OCI-LY1 (cell line): ENCODE results near the gene BCL2.

ENCODE experiments used
- H2AFZ ChIP-seq: fragments of 200-600 bp; sonication (generic), shearing (Covaris generic); 2 replicates; pipeline ENCODE4 v1.6.0; 2014; ENCODE audit warnings: antibody characterized with exemption, mild to moderate bottlenecking, low read length
- H3F3A ChIP-seq: fragments of 200-600 bp; sonication (generic), shearing (Covaris generic); 2 replicates; pipeline ENCODE4 v1.6.0; 2014; ENCODE audit warnings: mild to moderate bottlenecking, antibody characterized with exemption, low read length, moderate library complexity; ENCODE audit not compliant: insufficient read depth
- H3K27ac ChIP-seq: fragments of 200-600 bp; sonication (generic); 2 replicates; pipeline ENCODE4 v1.5.1; 2014; ENCODE audit warnings: low read length, mixed run types, mild to moderate bottlenecking, low read depth; ENCODE audit not compliant: poor library complexity, severe bottlenecking
- H3K27me3 ChIP-seq: fragments of 200-600 bp; sonication (generic); 2 replicates; pipeline ENCODE4 v1.6.0; 2014; ENCODE audit warnings: antibody characterized with exemption, mild to moderate bottlenecking, low read length, moderate library complexity; ENCODE audit not compliant: insufficient read depth
- H3K36me3 ChIP-seq: fragments of 200-600 bp; sonication (generic); 2 replicates; pipeline ENCODE4 v1.6.1; 2014; ENCODE audit warnings: mild to moderate bottlenecking, antibody characterized with exemption, low read length, moderate library complexity, mixed read lengths; ENCODE audit not compliant: insufficient read depth
- H3K4me1 ChIP-seq: fragments of 200-600 bp; sonication (generic); 2 replicates; pipeline ENCODE4 v1.5.1; 2014; ENCODE audit warnings: mild to moderate bottlenecking, low read length, moderate library complexity; ENCODE audit not compliant: insufficient read depth, severe bottlenecking
- H3K4me2 ChIP-seq: fragments of 200-600 bp; sonication (generic), shearing (Covaris generic); 2 replicates; pipeline ENCODE4 v1.6.1; 2014; ENCODE audit warnings: low read length
- H3K4me3 ChIP-seq: fragments of 200-600 bp; sonication (generic); 2 replicates; pipeline ENCODE4 v1.5.1; 2014; ENCODE audit warnings: low read length, low read depth, mild to moderate bottlenecking, mixed read lengths; ENCODE audit not compliant: poor library complexity, severe bottlenecking
- H3K79me2 ChIP-seq: fragments of 200-600 bp; shearing (Covaris generic); 2 replicates; pipeline ENCODE4 v1.6.1; 2016; ENCODE audit warnings: mixed run types, low read length, mixed read lengths; ENCODE audit not compliant: insufficient read depth
- H3K9ac ChIP-seq: fragments of 200-600 bp; sonication (generic), shearing (Covaris generic); 2 replicates; pipeline ENCODE4 v1.6.1; 2014; ENCODE audit warnings: mild to moderate bottlenecking, low read length, mixed read lengths
- H3K9me2 ChIP-seq: fragments of 200-600 bp; sonication (generic), shearing (Covaris generic); 2 replicates; pipeline ENCODE4 v1.6.1; 2014; ENCODE audit warnings: low read depth, mild to moderate bottlenecking, low read length, mixed read lengths
- H3K9me3 ChIP-seq: fragments of 200-600 bp; shearing (Covaris generic); 2 replicates; pipeline ENCODE4 v1.6.1; 2014; ENCODE audit warnings: low read length, mixed read lengths
- H4K20me1 ChIP-seq: fragments of 200-600 bp; sonication (generic), shearing (Covaris generic); 2 replicates; pipeline ENCODE4 v1.6.0; 2016; ENCODE audit warnings: mild to moderate bottlenecking, low read length; ENCODE audit not compliant: insufficient read depth
- CTCF ChIP-seq: fragments of 200-600 bp; sonication (generic), shearing (Covaris generic); IDR thresholded peaks from 2 replicates; pipeline ENCODE4 v1.5.1; 2017; ENCODE audit warnings: mild to moderate bottlenecking, antibody characterized with exemption, low read length, moderate library complexity, mixed read lengths
- EZH2 ChIP-seq: fragments of 200-600 bp; sonication (generic), shearing (Covaris generic); IDR thresholded peaks from 2 replicates; pipeline ENCODE4 v1.8.0; 2017; ENCODE audit warnings: borderline replicate concordance, mixed run types, mild to moderate bottlenecking, antibody characterized with exemption, low read length, moderate library complexity, mixed read lengths

The BCL2 gene

GRCh38 chr18:63162271-63163014 is 157.1 kb downstream of the BCL2 start:
- no peak for TF ChIP-seq CTCF
- no peak for TF ChIP-seq EZH2
- Histone ChIP-seq H3K36me3 (peaks cover 69% of the 10 kb centered on the region), H3K9me3 (no peaks in the 10 kb centered on the region), H2AFZ (no peak overlapping the region), H4K20me1 (no peaks in the 10 kb centered on the region), H3K9me2 (no peaks in the 10 kb centered on the region), H3K4me2 (peak overlapping the region; percentile 74), H3K79me2 (peaks cover 63% of the 10 kb centered on the region), H3K9ac (peak overlapping the region; percentile 51; the same call in 1 of the 2 replicates), H3F3A (peaks cover 16% of the 10 kb centered on the region), H3K4me3 (peak overlapping the region; percentile 61), H3K27ac (peak overlapping the region; percentile 99), H3K27me3 (no peaks in the 10 kb centered on the region), H3K4me1 (peaks cover 90% of the 10 kb centered on the region)

- Histone ChIP-seq H3F3A (peaks cover 19% of the 10 kb centered on the region), H3K9me2 (no peaks in the 10 kb centered on the region), H3K9ac (peak overlapping the region; percentile 51; the same call in 1 of the 2 replicates), H3K36me3 (peaks cover 71% of the 10 kb centered on the region), H3K9me3 (no peaks in the 10 kb centered on the region), H3K27ac (peak overlapping the region; percentile 99), H3K79me2 (peaks cover 63% of the 10 kb centered on the region), H3K27me3 (no peaks in the 10 kb centered on the region), H4K20me1 (no peaks in the 10 kb centered on the region), H2AFZ (no peak overlapping the region), H3K4me1 (peaks cover 95% of the 10 kb centered on the region), H3K4me3 (peak overlapping the region; percentile 61), H3K4me2 (peak overlapping the region; percentile 74)
- TF ChIP-seq EZH2 (no peak), CTCF (no peak)
Observed at GRCh38 chr18:63161761-63162195, 157.8 kb downstream of the BCL2 start.

GRCh38 chr18:63161032-63161760 is 158.4 kb downstream of the BCL2 start:
- Histone ChIP-seq H3K9ac (peak overlapping the region; percentile 87), H3K9me2 (no peaks in the 10 kb centered on the region), H3K79me2 (peaks cover 69% of the 10 kb centered on the region), H3K4me3 (peak overlapping the region; percentile 61), H3K27ac (peak overlapping the region; percentile 99), H3K4me1 (peaks cover 97% of the 10 kb centered on the region), H3K36me3 (peaks cover 71% of the 10 kb centered on the region), H3K4me2 (peak overlapping the region; percentile 74), H4K20me1 (no peaks in the 10 kb centered on the region), H3K27me3 (no peaks in the 10 kb centered on the region), H3K9me3 (no peaks in the 10 kb centered on the region), H2AFZ (no peak overlapping the region), H3F3A (peaks cover 19% of the 10 kb centered on the region)
- TF ChIP-seq CTCF (no peak), EZH2 (no peak)
